HG02943 (cell line): ENCODE results near the gene HENMT1.
A peak's percentile ranks its signal among the peaks of the same experiment; 100 is the strongest.
"Not testable (repeated sequence)": the region's sequence is repeated elsewhere in the genome, so short reads cannot be mapped to it uniquely, and the experiment has no call there.

Source experiments
- ATAC-seq: cut with Tn5 transposase; IDR thresholded peaks from one replicate; pipeline ENCODE4 v1.9.1; 2021; ENCODE audit warnings: mild to moderate bottlenecking, low read depth, moderate library complexity; ENCODE audit not compliant: unreplicated experiment

HENMT1 gene

DNA sequence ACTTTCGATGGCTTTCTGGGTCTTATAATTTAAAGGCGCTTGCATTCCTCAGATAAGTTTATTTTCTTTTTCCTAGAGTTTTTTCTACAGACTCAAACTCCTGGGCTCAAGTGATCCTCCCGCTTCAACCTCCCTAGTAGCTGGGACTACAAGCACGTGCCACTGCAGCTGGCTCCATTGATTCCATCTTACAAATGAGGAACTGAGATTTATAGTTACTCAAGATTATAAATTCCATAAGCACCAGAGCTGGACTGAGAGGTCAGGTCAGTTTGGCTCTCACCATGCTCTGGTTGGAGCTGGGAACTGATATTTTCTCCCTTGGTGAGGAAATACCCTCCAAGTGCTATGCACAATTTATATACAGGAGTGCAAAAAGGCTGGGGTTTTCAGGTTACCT lies 17.8 kb upstream of the HENMT1 start:
- no peak for ATAC-seq

DNA sequence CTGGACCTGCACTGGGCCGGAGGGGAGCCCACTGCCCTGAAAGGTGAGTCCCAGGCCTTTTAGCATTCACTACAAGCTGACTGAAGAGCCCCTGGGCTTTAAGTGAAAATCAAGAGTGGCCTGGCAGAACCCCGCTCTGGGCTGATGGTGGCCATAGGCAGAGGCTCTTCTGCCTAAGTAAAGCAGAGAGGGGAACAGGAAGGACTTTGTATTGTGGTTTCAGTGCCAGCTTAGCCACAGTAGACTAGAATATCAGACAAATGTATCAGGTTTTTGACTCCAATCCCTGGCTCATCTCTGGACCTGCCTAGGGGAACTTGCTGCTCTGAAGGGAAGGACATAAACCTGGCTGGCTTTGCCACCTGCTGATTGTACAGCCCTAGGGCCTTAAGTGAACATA lies 10.2 kb upstream of the HENMT1 start:
- no peak for ATAC-seq

- no peak for ATAC-seq
Observed at GRCh38 chr1:108670131-108670773, 9.4 kb upstream of the HENMT1 start.

DNA sequence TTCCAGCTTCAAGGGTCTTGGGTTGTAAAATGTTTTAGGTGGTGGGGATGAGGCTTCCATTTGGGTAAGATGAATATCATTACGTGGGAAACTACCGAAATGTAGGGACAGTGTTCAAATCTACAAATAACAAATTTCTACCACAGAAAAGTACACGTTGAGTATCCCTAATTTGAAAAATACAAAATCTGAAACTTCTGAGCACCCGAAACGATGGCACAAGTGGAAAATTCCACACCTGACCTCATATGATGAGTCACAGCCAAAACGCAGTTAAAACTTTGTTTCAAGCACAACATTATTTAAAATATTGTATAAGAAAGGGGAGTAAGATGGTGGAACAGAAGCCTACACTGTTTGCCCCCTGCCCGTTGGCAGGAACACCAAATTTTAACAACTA lies 8.8 kb upstream of the HENMT1 start:
- no peak for ATAC-seq

DNA sequence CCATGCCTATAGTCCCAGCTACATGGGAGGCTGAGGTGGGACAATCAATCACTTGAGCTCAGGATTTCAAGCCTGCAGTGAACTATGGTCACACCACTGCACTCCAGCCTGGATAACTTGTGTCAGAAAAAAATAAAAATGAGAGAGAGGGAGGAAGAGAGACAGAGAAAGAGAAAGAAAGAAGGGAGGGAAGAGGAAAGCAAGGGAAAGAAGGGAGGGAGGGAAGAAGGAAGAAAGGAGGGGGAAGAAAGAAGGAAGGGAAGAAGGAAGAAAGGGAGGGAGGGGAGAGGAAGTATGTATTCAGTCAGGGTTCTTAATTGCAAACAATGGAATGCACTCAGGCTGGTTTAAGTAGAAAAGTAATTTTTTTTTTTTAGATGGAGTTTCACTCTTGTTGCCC lies 7.9 kb upstream of the HENMT1 start:
- no peak for ATAC-seq

DNA sequence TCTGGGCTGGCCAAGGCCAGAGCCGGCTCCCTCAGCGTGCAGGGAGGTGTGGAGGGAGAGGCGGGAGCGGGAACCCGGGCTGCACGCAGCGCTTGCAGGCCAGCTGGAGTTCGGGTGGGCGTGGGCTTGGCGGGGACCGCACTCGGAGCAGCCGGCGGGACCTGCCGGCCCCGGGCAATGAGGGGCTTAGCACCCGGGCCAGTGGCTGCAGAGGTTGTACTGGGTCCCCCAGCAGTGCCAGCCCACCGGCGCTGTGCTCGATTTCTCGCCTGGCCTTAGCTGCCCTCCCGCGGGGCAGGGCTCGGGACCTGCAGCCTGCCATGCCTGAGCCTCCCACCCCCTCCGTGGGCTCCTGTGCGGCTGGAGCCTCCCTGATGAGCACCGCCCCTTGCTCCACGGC lies 6.5 kb upstream of the HENMT1 start:
- ATAC-seq, result not testable (repeated sequence)

GRCh38 chr1:108665771-108666170 lies 4.9 kb upstream of the HENMT1 start:
- ATAC-seq, result no peak

DNA sequence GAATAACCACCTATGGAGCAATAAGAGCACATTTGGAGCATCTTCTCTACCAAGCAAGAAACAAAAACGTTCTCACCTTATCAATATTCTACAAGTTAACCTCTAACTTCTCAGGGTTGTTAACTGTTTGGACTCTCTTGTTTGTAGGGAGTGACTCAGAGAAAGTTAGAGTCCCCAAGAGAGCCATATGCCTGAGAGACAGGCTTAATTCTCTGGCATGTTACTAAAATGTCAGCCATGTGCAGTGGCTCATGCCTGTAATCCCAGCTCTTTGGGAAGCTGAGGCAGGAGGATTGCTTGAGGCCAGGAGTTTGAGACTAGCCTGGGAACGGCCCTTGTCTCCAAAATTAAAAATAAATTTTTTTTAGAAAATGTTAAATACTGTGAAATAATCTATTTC lies 4.2 kb upstream of the HENMT1 start:
- ATAC-seq, result no peak

DNA sequence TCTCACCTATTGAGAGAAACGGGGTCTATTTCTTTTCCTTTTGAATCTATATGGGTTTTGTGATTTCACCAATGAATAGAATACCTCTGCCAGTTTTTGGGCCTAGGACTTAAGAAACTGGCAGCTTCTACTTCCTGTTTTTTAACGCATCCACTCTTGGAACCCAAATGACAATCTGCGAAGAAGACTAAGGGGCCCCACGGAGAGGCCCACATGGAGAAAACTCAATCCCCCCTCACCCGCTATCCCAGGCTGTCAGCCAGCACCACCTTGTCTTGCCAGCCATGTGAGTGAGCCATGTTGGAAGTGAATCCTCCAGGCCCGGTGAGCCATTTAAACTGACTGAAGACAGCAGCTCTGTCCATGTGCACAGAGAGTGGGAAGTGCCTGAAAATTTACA lies 3.6 kb upstream of the HENMT1 start:
- ATAC-seq, result no peak

- no peak for ATAC-seq
Observed at GRCh38 chr1:108663074-108663473, 2.2 kb upstream of the HENMT1 start.

DNA sequence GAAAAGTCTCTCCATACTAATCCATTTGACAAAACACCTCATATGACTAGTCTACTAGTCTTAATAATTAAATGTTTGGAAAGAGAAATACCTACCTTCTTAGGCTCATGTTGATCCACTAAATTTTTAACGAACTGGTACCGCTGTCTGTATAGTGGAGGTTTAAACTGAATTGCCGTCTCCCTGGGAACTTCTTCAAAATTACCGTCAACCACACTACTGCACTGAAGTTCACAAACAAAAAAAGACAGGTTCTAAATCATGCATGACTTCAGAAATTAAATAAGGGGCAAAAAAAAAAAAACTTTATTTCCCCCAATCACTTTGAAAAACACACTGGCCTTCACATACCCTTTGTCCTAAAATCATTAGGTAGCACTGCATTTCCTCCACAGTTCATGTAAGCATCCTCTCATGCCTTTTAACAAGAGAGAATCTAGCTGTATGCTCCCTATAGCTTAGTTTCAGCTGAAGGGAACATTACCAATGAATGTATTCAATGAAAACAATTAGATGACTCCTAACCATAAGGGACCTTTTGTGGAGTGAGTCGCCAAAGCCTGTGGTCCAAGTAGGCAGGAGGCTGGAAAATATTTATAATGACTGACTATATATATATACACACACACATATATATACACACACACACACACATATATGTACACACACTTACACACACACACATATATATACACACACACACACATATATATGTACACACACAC lies 3.4 kb downstream of the HENMT1 start:
- ATAC-seq, result no peak

GRCh38 chr1:108653431-108654105 lies 7.3 kb downstream of the HENMT1 start:
- ATAC-seq, result no peak

DNA sequence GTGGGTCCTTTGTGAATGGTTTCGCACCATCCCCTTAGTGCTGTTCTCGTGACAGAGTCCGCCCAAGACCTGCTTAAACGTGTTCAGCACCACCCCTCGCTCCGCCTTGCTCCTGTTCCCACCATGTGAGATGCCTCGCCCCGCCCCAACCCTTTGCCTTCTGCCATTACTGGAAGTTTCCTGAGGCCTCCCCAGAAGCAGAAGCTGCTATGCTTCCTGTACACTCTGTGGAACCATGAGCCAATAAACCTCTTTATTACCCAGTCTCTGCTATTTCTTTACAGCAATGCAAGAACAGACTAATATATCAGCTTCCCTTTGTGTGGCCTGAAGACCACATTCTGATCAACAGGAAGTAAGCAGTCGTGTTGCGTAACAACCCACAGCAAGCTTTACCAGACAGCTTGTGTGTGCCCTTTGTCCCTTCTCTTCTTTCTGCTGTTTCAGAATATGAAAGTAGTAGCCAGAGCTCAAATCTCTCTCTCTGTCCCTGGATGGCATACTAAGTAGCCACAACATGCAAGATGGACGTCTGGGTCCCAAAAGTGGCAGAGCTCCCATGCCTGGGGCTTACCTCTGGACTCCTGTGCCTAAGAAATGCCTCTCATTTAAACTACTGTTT lies 14.1 kb downstream of the HENMT1 start:
- ATAC-seq, result peak; percentile 79

- no peak for ATAC-seq
Observed at GRCh38 chr1:108646265-108646647, 14.6 kb downstream of the HENMT1 start.

DNA sequence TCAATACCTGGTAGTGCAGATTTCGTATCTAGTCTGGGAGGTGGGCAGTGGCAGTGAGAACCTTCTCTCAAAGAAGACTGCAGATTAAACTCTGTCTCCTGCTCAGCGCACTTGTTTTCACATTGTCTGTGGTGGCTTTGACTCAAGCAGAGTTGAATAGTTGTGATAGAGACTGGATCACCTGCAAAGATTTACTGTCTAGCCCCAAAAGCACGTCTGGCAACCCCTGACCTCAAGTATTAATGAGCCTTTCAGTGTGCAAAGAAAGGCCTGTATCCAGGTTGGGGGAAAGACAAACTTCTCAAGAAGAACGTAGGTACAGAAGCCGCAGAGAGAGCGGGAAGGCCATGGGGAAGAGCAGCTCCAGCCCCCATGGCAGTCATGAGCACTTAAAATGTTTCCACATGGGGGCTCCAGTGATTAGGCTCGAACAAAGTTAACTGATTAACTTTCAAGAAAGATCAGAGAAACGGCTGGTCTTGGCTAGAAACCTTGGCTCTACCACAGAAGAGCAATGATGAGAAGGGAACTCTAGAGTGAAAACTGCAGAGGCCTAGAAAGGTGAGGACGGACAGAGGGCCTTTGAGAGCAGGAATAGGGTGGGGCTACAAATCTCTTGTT lies 15.2 kb downstream of the HENMT1 start:
- ATAC-seq, result no peak

DNA sequence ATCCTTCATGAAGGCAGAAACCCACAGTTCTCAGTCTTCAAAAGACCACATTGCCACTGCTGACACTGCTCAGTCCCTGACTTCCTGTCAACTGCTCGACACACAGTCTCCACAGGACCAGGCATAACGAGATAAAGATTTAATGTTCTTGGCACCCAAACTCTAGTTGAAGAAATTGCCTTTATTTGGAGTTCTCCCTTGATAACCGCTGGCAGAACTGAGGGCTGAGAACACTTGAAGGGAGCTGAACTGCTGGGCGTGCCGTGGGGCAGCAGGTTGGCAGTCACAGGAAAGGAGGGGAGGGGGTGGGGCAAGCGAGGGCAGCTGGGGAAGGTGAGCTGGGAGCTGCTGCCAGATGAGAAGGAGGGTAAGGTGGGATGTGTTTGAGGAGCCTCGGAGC lies 15.9 kb downstream of the HENMT1 start:
- ATAC-seq, result no peak

GRCh38 chr1:108643492-108644335 lies 17.2 kb downstream of the HENMT1 start:
- ATAC-seq, result no peak

GRCh38 chr1:108640863-108641262 lies 20.0 kb downstream of the HENMT1 start:
- ATAC-seq, result not testable (repeated sequence)

DNA sequence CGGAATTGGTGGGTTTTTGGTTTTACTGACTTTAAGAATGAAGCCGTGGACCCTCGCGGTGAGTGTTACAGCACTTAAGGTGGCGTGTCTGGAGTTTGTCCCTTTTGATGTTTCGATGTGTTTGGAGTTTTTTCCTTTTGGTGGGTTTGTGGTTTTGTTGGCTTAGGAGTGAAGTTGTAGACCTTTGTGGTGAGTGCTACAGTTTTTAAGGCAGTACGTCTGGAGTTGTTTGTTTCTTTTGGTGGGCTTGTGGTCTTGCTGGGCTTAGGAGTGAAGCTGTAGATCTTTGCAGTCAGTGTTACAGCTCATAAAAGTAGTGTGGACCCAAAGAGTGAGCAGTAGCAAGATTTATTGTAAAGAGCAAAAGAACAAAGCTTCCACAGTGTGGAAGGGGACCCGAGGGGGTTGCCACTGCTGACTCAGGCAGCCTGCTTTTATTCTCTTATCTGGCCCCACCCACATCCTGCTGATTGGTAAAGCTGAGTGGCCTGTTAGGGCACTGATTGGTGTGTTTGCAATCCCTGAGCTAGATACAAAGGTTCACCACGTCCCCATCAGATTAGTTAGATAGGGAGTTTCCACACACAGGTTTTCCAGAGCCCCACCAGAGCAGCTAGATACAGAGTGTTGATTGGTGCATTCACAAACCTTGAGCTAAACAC lies 20.9 kb downstream of the HENMT1 start:
- no peak for ATAC-seq

DNA sequence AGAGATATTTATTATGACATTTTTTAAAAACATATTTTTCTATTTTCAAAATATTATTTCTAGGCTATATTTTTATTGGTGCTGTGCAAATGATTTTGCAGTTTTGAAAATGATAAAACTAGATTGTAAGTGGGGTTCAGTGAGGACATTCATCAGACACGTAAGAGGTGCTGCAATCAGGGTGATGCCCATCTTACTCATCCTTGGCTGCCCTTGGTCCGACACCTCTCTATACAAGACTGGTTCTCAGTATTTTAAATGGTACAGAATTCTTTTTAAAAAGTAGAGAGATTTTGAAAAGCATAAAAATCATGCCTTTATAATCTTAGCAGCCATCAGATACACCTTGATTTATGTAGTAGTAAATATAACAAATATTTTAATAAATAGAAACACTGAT lies 24.0 kb downstream of the HENMT1 start:
- no peak for ATAC-seq
